Neural cell (in vitro differentiated cells): ENCODE data around the gene ABHD10.

ENCODE experiments used
- POLR2AphosphoS5 ChIP-seq: IDR thresholded peaks from 2 replicates; pipeline ENCODE4 v1.6.1; 2012
- TF ChIP-seq, protein P1 (sequence below): fragments of 450-650 bp; IDR thresholded peaks from 2 replicates; pipeline ENCODE4 v1.5.1; 2014; ENCODE audit warnings: antibody characterized with exemption, mild to moderate bottlenecking, moderate library complexity; ENCODE audit not compliant: poor library complexity, severe bottlenecking

DNA sequence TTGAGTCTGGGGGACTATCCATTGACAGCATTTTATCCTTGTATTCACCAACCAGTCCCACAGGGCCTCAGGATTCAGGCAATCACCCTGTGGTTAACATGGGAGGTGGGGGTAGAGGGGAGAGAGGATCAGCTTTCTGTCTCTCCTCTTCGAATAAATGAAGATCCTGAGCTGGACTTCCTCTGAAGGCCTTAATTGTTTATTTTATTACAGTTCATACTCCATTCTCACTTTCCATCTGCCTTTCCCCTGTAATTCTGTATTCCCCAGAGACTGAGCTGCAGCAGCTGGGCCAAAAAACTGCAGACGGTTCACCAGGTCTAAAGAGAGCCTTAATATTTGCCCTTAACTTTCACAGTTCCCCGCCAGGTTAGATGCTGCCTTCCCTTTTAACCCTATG is 31.8 kb downstream of the ABHD10 start:
- TF ChIP-seq POLR2AphosphoS5 = no peak
- TF ChIP-seq, protein P1, sequence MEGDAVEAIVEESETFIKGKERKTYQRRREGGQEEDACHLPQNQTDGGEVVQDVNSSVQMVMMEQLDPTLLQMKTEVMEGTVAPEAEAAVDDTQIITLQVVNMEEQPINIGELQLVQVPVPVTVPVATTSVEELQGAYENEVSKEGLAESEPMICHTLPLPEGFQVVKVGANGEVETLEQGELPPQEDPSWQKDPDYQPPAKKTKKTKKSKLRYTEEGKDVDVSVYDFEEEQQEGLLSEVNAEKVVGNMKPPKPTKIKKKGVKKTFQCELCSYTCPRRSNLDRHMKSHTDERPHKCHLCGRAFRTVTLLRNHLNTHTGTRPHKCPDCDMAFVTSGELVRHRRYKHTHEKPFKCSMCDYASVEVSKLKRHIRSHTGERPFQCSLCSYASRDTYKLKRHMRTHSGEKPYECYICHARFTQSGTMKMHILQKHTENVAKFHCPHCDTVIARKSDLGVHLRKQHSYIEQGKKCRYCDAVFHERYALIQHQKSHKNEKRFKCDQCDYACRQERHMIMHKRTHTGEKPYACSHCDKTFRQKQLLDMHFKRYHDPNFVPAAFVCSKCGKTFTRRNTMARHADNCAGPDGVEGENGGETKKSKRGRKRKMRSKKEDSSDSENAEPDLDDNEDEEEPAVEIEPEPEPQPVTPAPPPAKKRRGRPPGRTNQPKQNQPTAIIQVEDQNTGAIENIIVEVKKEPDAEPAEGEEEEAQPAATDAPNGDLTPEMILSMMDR = no peak
